HepG2 (cell line): ENCODE data around the gene ABT1. TPM values are rescaled to one million over a fixed set of nuclear protein-coding genes. Genes with fewer than 3 reads are reported as not detected.

Source experiments
- EHMT2 ChIP-seq: fragments of 200-600 bp; sonication (generic); IDR thresholded peaks from 2 replicates; pipeline ENCODE4 v1.7.0; 2017; ENCODE audit warnings: antibody characterized with exemption, low read depth, low read length, borderline replicate concordance
- GABPA ChIP-seq, 2 experiments: IDR thresholded peaks; 2 replicates each; pipeline ENCODE4 v1.6.1; 2011 to 2016; ENCODE audit warnings: low read depth in 2 of 2, low read length in 1 of 2, missing biosample characterization in 1 of 2, missing genetic modification characterization in 1 of 2
- GATAD1 ChIP-seq: IDR thresholded peaks from 2 replicates; pipeline ENCODE4 v1.6.1; 2016; ENCODE audit warnings: missing genetic modification reagents, missing compliant biosample characterization
- GZF1 ChIP-seq: sonication (generic); formaldehyde crosslinking; IDR thresholded peaks from 2 replicates; pipeline ENCODE4 v1.5.1; 2020; ENCODE audit warnings: mild to moderate bottlenecking, missing genetic modification reagents
- IRX3 ChIP-seq: sonication (generic); formaldehyde crosslinking; IDR thresholded peaks from 2 replicates; pipeline ENCODE4 v1.8.1; 2023; ENCODE audit warnings: mild to moderate bottlenecking, low read depth, missing genetic modification reagents, borderline replicate concordance
- JUND ChIP-seq: sonication (generic); formaldehyde crosslinking; IDR thresholded peaks from 2 replicates; pipeline ENCODE4 v1.8.0; 2022; ENCODE audit warnings: mild to moderate bottlenecking, missing genetic modification reagents
- KLF13 ChIP-seq: sonication (generic); formaldehyde crosslinking; IDR thresholded peaks from 2 replicates; pipeline ENCODE4 v1.4.0; 2020; ENCODE audit warnings: mild to moderate bottlenecking, missing genetic modification reagents
- MEIS2 ChIP-seq: sonication (generic); formaldehyde crosslinking; IDR thresholded peaks from 2 replicates; pipeline ENCODE4 v1.9.0; 2021; ENCODE audit warnings: mild to moderate bottlenecking, missing genetic modification reagents
- REPIN1 ChIP-seq: sonication (generic); formaldehyde crosslinking; IDR thresholded peaks from 2 replicates; pipeline ENCODE4 v1.8.0; 2022; ENCODE audit warnings: missing genetic modification reagents, low read depth, mild to moderate bottlenecking, borderline replicate concordance
- SSRP1 ChIP-seq: IDR thresholded peaks from 2 replicates; pipeline ENCODE4 v1.6.1; 2016; ENCODE audit warnings: control low read depth
- TCF7L2 ChIP-seq: IDR thresholded peaks from 2 replicates; pipeline ENCODE4 v1.6.1; 2011; ENCODE audit warnings: mild to moderate bottlenecking, low read depth, low read length, moderate library complexity
- YEATS4 ChIP-seq: sonication (generic); formaldehyde crosslinking; IDR thresholded peaks from 2 replicates; pipeline ENCODE4 v1.4.0; 2020; ENCODE audit warnings: missing genetic modification reagents, borderline replicate concordance
- ZFP82 ChIP-seq: sonication (generic); formaldehyde crosslinking; IDR thresholded peaks from 2 replicates; pipeline ENCODE4 v1.5.1; 2020; ENCODE audit warnings: mild to moderate bottlenecking, missing genetic modification reagents, borderline replicate concordance
- ZFP90 ChIP-seq: sonication (generic); formaldehyde crosslinking; IDR thresholded peaks from 2 replicates; pipeline ENCODE4 v1.8.0; 2022; ENCODE audit warnings: missing genetic modification reagents, mild to moderate bottlenecking, inconsistent platforms, borderline replicate concordance
- ZNF143 ChIP-seq: sonication (generic); formaldehyde crosslinking; IDR thresholded peaks from 2 replicates; pipeline ENCODE4 v1.4.0; 2020; ENCODE audit warnings: missing genetic modification reagents
- ZNF33A ChIP-seq: sonication (generic); formaldehyde crosslinking; IDR thresholded peaks from 2 replicates; pipeline ENCODE4 v1.5.1; 2020; ENCODE audit warnings: missing genetic modification reagents, mild to moderate bottlenecking, moderate library complexity, borderline replicate concordance
- ZNF510 ChIP-seq: sonication (generic); formaldehyde crosslinking; IDR thresholded peaks from 2 replicates; pipeline ENCODE4 v1.4.0; 2020; ENCODE audit warnings: low read depth, mild to moderate bottlenecking, missing genetic modification reagents
- ZNF616 ChIP-seq: sonication (generic); formaldehyde crosslinking; IDR thresholded peaks from 2 replicates; pipeline ENCODE4 v1.5.0; 2020; ENCODE audit warnings: low read depth, mild to moderate bottlenecking, missing genetic modification reagents
- ZNF720 ChIP-seq: sonication (generic); formaldehyde crosslinking; IDR thresholded peaks from 2 replicates; pipeline ENCODE4 v1.4.0; 2020; ENCODE audit warnings: missing genetic modification reagents
- polyA plus RNA-seq, 8 experiments: library from polyadenylated mRNA; depleted of rRNA in 3 of 8; stranded (reverse) in 7 of 8; unstranded in 1 of 8; fragments of >200 nt; fragmentation: Illumina TruSeq in 4 of 8; extraction: Trizol in 4 of 8; gene quantifications; 2 replicates each; pipeline versions ENCODE4 v1.2.1 to v1.2.3, GENCODE V29; 2011 to 2016; ENCODE audit warnings: low read depth in 4 of 8, missing spikeins in 1 of 8, mixed read lengths in 1 of 8; ENCODE audit not compliant: insufficient read depth in 1 of 8
- total RNA-seq, 5 experiments: library from RNA; depleted of rRNA; stranded (reverse); fragments of >200 nt; fragmentation: Illumina TruSeq; extraction: Trizol; gene quantifications; 2 replicates each; pipeline ENCODE4 v1.2.3, GENCODE V29; 2016; ENCODE audit warnings: low read depth in 1 of 5
- TF ChIP-seq, protein P1 (sequence below): sonication (generic); formaldehyde crosslinking; IDR thresholded peaks from 2 replicates; pipeline ENCODE4 v1.8.0; 2022; ENCODE audit warnings: mild to moderate bottlenecking, missing genetic modification reagents, moderate library complexity
- TF ChIP-seq, protein P2 (sequence below), 2 experiments: sonication (generic) in 1 of 2; formaldehyde crosslinking in 1 of 2; IDR thresholded peaks; 2 replicates each; pipeline versions ENCODE4 v1.5.1 to v1.6.1; 2011 to 2020; ENCODE audit warnings: borderline replicate concordance in 1 of 2, low read depth in 1 of 2, low read length in 1 of 2, mild to moderate bottlenecking in 1 of 2, missing genetic modification reagents in 1 of 2, moderate library complexity in 1 of 2
- TF ChIP-seq, protein P3 (sequence below): sonication (generic); formaldehyde crosslinking; IDR thresholded peaks from 2 replicates; pipeline ENCODE4 v1.4.0; 2020; ENCODE audit warnings: missing genetic modification reagents
- TF ChIP-seq, protein P4 (sequence below): fragments of 450-650 bp; IDR thresholded peaks from 2 replicates; pipeline ENCODE4 v1.6.1; 2016

Gene ABT1
- total and polyA plus RNA-seq, 2 of the 13 experiments (the other 11 are each of a cell fraction or from before 2014, with no cell fraction given): 38.4 TPM

DNA sequence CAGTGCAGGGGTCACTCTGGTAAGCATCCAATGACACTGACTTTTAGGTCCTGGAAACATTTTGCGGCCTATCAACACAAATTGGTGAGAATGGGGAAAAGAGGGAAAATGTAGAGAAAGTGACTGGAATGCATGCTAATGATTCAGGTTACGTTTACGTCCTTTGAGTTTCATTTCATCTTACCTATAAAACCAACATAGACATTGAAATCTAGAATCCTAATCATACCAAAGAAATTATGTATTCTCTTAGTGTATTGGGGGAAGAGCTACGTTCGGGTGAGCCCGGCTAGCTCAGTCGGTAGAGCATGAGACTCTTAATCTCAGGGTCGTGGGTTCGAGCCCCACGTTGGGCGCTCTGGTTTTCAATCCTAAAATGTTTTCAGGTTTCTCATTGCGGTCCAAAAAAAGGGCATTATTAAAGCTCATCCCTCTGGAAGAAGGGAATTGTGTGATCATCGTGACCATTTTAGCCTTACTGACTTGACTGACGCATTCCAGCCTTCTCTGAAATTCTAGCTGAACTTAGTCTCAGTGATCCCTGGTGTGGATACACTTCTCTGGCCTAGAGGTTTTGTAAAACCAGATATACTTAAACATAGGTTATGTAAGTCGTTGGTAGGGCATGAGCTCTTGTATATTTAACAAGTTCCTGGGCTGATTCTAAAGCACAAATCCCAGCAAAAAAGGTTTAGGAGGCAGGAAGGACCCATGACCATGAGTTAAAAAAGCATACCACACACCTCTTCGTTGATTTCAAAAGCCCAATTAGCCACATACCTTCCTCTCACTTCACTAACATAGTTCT lies 40.3 kb upstream of the ABT1 start (continued):
- TF ChIP-seq, protein P1, sequence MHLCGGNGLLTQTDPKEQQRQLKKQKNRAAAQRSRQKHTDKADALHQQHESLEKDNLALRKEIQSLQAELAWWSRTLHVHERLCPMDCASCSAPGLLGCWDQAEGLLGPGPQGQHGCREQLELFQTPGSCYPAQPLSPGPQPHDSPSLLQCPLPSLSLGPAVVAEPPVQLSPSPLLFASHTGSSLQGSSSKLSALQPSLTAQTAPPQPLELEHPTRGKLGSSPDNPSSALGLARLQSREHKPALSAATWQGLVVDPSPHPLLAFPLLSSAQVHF (CRISPR knock-in tag): no peak
- peak; percentile 38; the same call in 1 of the 2 replicates for TF ChIP-seq ZNF143 (CRISPR knock-in tag)
- TF ChIP-seq, protein P2, sequence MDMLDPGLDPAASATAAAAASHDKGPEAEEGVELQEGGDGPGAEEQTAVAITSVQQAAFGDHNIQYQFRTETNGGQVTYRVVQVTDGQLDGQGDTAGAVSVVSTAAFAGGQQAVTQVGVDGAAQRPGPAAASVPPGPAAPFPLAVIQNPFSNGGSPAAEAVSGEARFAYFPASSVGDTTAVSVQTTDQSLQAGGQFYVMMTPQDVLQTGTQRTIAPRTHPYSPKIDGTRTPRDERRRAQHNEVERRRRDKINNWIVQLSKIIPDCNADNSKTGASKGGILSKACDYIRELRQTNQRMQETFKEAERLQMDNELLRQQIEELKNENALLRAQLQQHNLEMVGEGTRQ (IDR thresholded peaks at IDR 0.05; ENCODE audit: low read depth, low read length): no peak
- TF ChIP-seq, protein P2 (CRISPR knock-in tag; IDR thresholded peaks at IDR 0.05; ENCODE audit: borderline replicate concordance): no peak
- no peak for TF ChIP-seq IRX3 (CRISPR knock-in tag)
- peak; percentile 26; the same call in 1 of the 2 replicates for TF ChIP-seq YEATS4 (CRISPR knock-in tag)
- TF ChIP-seq GATAD1 (CRISPR knock-in tag): peak; percentile 57
- no peak for TF ChIP-seq JUND
- TF ChIP-seq ZNF720 (CRISPR knock-in tag): no peak
- no peak for TF ChIP-seq GABPA (IDR thresholded peaks at IDR 0.05; ENCODE audit: low read depth, low read length)
- TF ChIP-seq GABPA (CRISPR knock-in tag; IDR thresholded peaks at IDR 0.05; ENCODE audit: low read depth): peak; percentile 59; the same call in 1 of the 2 replicates
- no peak for TF ChIP-seq ZNF616 (CRISPR knock-in tag)
- no peak for TF ChIP-seq KLF13 (CRISPR knock-in tag)
- TF ChIP-seq GZF1: no peak
- peak; percentile 78; the same call in 1 of the 2 replicates for TF ChIP-seq REPIN1 (CRISPR knock-in tag)
- TF ChIP-seq TCF7L2: no peak
- TF ChIP-seq, protein P3, sequence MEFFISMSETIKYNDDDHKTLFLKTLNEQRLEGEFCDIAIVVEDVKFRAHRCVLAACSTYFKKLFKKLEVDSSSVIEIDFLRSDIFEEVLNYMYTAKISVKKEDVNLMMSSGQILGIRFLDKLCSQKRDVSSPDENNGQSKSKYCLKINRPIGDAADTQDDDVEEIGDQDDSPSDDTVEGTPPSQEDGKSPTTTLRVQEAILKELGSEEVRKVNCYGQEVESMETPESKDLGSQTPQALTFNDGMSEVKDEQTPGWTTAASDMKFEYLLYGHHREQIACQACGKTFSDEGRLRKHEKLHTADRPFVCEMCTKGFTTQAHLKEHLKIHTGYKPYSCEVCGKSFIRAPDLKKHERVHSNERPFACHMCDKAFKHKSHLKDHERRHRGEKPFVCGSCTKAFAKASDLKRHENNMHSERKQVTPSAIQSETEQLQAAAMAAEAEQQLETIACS (CRISPR knock-in tag): peak; percentile 33; the same call in 1 of the 2 replicates
- TF ChIP-seq SSRP1 (CRISPR knock-in tag): peak; percentile 100
- no peak; the same call in 1 of the 2 replicates for TF ChIP-seq ZFP82 (CRISPR knock-in tag)
- no peak for TF ChIP-seq ZNF510
- TF ChIP-seq MEIS2: peak; percentile 59; the same call in 1 of the 2 replicates
- TF ChIP-seq ZFP90 (CRISPR knock-in tag): peak; percentile 72; the same call in 1 of the 2 replicates
- TF ChIP-seq, protein P4, sequence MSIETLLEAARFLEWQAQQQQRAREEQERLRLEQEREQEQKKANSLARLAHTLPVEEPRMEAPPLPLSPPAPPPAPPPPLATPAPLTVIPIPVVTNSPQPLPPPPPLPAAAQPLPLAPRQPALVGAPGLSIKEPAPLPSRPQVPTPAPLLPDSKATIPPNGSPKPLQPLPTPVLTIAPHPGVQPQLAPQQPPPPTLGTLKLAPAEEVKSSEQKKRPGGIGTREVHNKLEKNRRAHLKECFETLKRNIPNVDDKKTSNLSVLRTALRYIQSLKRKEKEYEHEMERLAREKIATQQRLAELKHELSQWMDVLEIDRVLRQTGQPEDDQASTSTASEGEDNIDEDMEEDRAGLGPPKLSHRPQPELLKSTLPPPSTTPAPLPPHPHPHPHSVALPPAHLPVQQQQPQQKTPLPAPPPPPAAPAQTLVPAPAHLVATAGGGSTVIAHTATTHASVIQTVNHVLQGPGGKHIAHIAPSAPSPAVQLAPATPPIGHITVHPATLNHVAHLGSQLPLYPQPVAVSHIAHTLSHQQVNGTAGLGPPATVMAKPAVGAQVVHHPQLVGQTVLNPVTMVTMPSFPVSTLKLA: 0 out of 2 replicates have a peak, but pooled peaks have one; percentile 4
- TF ChIP-seq EHMT2: peak; percentile 52; the same call in 1 of the 2 replicates
- no peak for TF ChIP-seq ZNF33A
